ENCODE data around the gene MAPKAPK3.
"Not testable (repeated sequence)": the region's sequence is repeated elsewhere in the genome, so short reads cannot be mapped to it uniquely, and the experiment has no call there.

MAPKAPK3 gene

GRCh38 chr3:50688602-50689001 lies 71.7 kb downstream of the MAPKAPK3 start:
- not testable (repeated sequence) for H3K27me3 ChIP-seq (ENCODE audit: insufficient read depth, low read length); H2BK5ac ChIP-seq (ENCODE audit: low read depth, low read length, poor library complexity); H3K79me2 ChIP-seq (ENCODE audit: control insufficient read depth, insufficient read depth, low read length, poor library complexity); H3K4me2 ChIP-seq (ENCODE audit: low read length); H3K4me1 ChIP-seq (ENCODE audit: control insufficient read depth in 1 of 2, insufficient read depth in 2 of 2, low read length in 2 of 2); H3K27ac ChIP-seq (ENCODE audit: low read depth, low read length); H2BK12ac ChIP-seq (ENCODE audit: low read length); H3K9ac ChIP-seq (ENCODE audit: low read length); H3K14ac ChIP-seq (ENCODE audit: low read length); H2AFZ ChIP-seq (ENCODE audit: insufficient read depth, low read length, poor library complexity); H3K36me3 ChIP-seq (ENCODE audit: control insufficient read depth in 1 of 2, insufficient read depth in 2 of 2, low read length in 2 of 2); H2BK120ac ChIP-seq (ENCODE audit: insufficient read depth, low read length, poor library complexity); H3K18ac ChIP-seq (ENCODE audit: low read length); H2AK5ac ChIP-seq (ENCODE audit: low read length); H3K4ac ChIP-seq (ENCODE audit: low read depth, low read length); H3K9me3 ChIP-seq (ENCODE audit: insufficient read depth, low read depth, low read length); H4K8ac ChIP-seq (ENCODE audit: low read depth, low read length); H3K4me3 ChIP-seq (ENCODE audit: low read depth, low read length); H4K91ac ChIP-seq (ENCODE audit: low read depth, low read length); H3K23ac ChIP-seq (ENCODE audit: low read length); H3K79me1 ChIP-seq (ENCODE audit: low read length); H4K12ac ChIP-seq (ENCODE audit: low read depth, low read length)
- no CpG with 5 or more reads among the region's 4 CpGs for WGBS (ENCODE audit: extremely low coverage, insufficient coverage, insufficient read length)
- DNase-seq, result peak; percentile 73 to 89

- Histone ChIP-seq H3K27ac (ENCODE audit: low read depth, low read length) (no peak overlapping the region), H3K9me3 (ENCODE audit: insufficient read depth, low read depth, low read length) (no peaks in the 10 kb centered on the region), H4K12ac (ENCODE audit: low read depth, low read length) (no peak overlapping the region), H3K18ac (ENCODE audit: low read length) (no peak overlapping the region), H3K4ac (ENCODE audit: low read depth, low read length) (no peak overlapping the region), H3K36me3 (ENCODE audit: control insufficient read depth in 1 of 2, insufficient read depth in 2 of 2, low read length in 2 of 2) (no peaks in the 10 kb centered on the region), H3K9ac (ENCODE audit: low read length) (no peak overlapping the region), H3K4me1 (ENCODE audit: control insufficient read depth in 1 of 2, insufficient read depth in 2 of 2, low read length in 2 of 2) (no peaks in the 10 kb centered on the region), H3K4me3 (ENCODE audit: low read depth, low read length) (no peak overlapping the region), H3K23ac (ENCODE audit: low read length) (no peak overlapping the region), H2AFZ (ENCODE audit: insufficient read depth, low read length, poor library complexity) (no peak overlapping the region), H3K79me2 (ENCODE audit: control insufficient read depth, insufficient read depth, low read length, poor library complexity) (no peaks in the 10 kb centered on the region), H3K27me3 (ENCODE audit: insufficient read depth, low read length) (no peaks in the 10 kb centered on the region), H2BK12ac (ENCODE audit: low read length) (no peak overlapping the region), H4K91ac (ENCODE audit: low read depth, low read length) (no peak overlapping the region), H4K8ac (ENCODE audit: low read depth, low read length) (no peak overlapping the region), H2BK120ac (ENCODE audit: insufficient read depth, low read length, poor library complexity) (no peak overlapping the region), H3K79me1 (ENCODE audit: low read length) (no peaks in the 10 kb centered on the region), H2BK5ac (ENCODE audit: low read depth, low read length, poor library complexity) (no peak overlapping the region), H3K4me2 (ENCODE audit: low read length) (no peak overlapping the region), H2AK5ac (ENCODE audit: low read length) (no peak overlapping the region), H3K14ac (ENCODE audit: low read length) (no peak overlapping the region)
- DNase-seq, result no peak
- WGBS (ENCODE audit: extremely low coverage, insufficient coverage, insufficient read length), result no CpG with 5 or more reads among the region's 6 CpGs
Measured at GRCh38 chr3:50689558-50689957, 72.6 kb downstream of the MAPKAPK3 start.

GRCh38 chr3:50695031-50695430 lies 78.1 kb downstream of the MAPKAPK3 start:
- Histone ChIP-seq H3K36me3 (ENCODE audit: control insufficient read depth in 1 of 2, insufficient read depth in 2 of 2, low read length in 2 of 2) (no peaks in the 10 kb centered on the region), H3K23ac (ENCODE audit: low read length) (no peak overlapping the region), H2AK5ac (ENCODE audit: low read length) (no peak overlapping the region), H3K4me1 (ENCODE audit: control insufficient read depth in 1 of 2, insufficient read depth in 2 of 2, low read length in 2 of 2) (no peaks in the 10 kb centered on the region), H3K9ac (ENCODE audit: low read length) (no peak overlapping the region), H3K79me1 (ENCODE audit: low read length) (no peaks in the 10 kb centered on the region), H2BK120ac (ENCODE audit: insufficient read depth, low read length, poor library complexity) (no peak overlapping the region), H3K27me3 (ENCODE audit: insufficient read depth, low read length) (no peaks in the 10 kb centered on the region), H3K79me2 (ENCODE audit: control insufficient read depth, insufficient read depth, low read length, poor library complexity) (no peaks in the 10 kb centered on the region), H2AFZ (ENCODE audit: insufficient read depth, low read length, poor library complexity) (no peak overlapping the region), H3K27ac (ENCODE audit: low read depth, low read length) (no peak overlapping the region), H3K4ac (ENCODE audit: low read depth, low read length) (no peak overlapping the region), H3K18ac (ENCODE audit: low read length) (no peak overlapping the region), H3K14ac (ENCODE audit: low read length) (no peak overlapping the region), H3K4me2 (ENCODE audit: low read length) (no peak overlapping the region), H3K9me3 (ENCODE audit: insufficient read depth, low read depth, low read length) (no peaks in the 10 kb centered on the region), H3K4me3 (ENCODE audit: low read depth, low read length) (no peak overlapping the region), H2BK5ac (ENCODE audit: low read depth, low read length, poor library complexity) (no peak overlapping the region), H4K8ac (ENCODE audit: low read depth, low read length) (no peak overlapping the region), H4K91ac (ENCODE audit: low read depth, low read length) (no peak overlapping the region), H2BK12ac (ENCODE audit: low read length) (no peak overlapping the region), H4K12ac (ENCODE audit: low read depth, low read length) (no peak overlapping the region)
- DNase-seq, result peak; percentile 61 to 79
- no CpG with 5 or more reads among the region's 2 CpGs for WGBS (ENCODE audit: extremely low coverage, insufficient coverage, insufficient read length)

- no peaks in the 10 kb centered on the region for H3K4me1 ChIP-seq (ENCODE audit: control insufficient read depth in 1 of 2, insufficient read depth in 2 of 2, low read length in 2 of 2)
- no peak for DNase-seq
- no CpG with 5 or more reads among the region's 3 CpGs for WGBS (ENCODE audit: extremely low coverage, insufficient coverage, insufficient read length)
Measured at GRCh38 chr3:50696276-50696675, 79.3 kb downstream of the MAPKAPK3 start.

More at GRCh38 chr3:50696276-50696675, 79.3 kb downstream of the MAPKAPK3 start:
- H3K23ac ChIP-seq (ENCODE audit: low read length), result no peak overlapping the region
- H2BK120ac ChIP-seq (ENCODE audit: insufficient read depth, low read length, poor library complexity), result no peak overlapping the region
- no peak overlapping the region for H2AFZ ChIP-seq (ENCODE audit: insufficient read depth, low read length, poor library complexity)
- H3K36me3 ChIP-seq (ENCODE audit: control insufficient read depth in 1 of 2, insufficient read depth in 2 of 2, low read length in 2 of 2), result no peaks in the 10 kb centered on the region
- no peaks in the 10 kb centered on the region for H3K27me3 ChIP-seq (ENCODE audit: insufficient read depth, low read length)
- no peak overlapping the region for H3K4ac ChIP-seq (ENCODE audit: low read depth, low read length)
- H3K4me3 ChIP-seq (ENCODE audit: low read depth, low read length), result no peak overlapping the region
- H3K4me2 ChIP-seq (ENCODE audit: low read length), result no peak overlapping the region
- no peak overlapping the region for H4K91ac ChIP-seq (ENCODE audit: low read depth, low read length)
- no peaks in the 10 kb centered on the region for H3K79me1 ChIP-seq (ENCODE audit: low read length)
- no peak overlapping the region for H4K8ac ChIP-seq (ENCODE audit: low read depth, low read length)
- no peak overlapping the region for H2AK5ac ChIP-seq (ENCODE audit: low read length)
- H3K79me2 ChIP-seq (ENCODE audit: control insufficient read depth, insufficient read depth, low read length, poor library complexity), result no peaks in the 10 kb centered on the region
- no peak overlapping the region for H3K9ac ChIP-seq (ENCODE audit: low read length)
- H3K18ac ChIP-seq (ENCODE audit: low read length), result no peak overlapping the region
- no peak overlapping the region for H2BK5ac ChIP-seq (ENCODE audit: low read depth, low read length, poor library complexity)
- no peak overlapping the region for H3K27ac ChIP-seq (ENCODE audit: low read depth, low read length)
- no peak overlapping the region for H4K12ac ChIP-seq (ENCODE audit: low read depth, low read length)
- no peak overlapping the region for H2BK12ac ChIP-seq (ENCODE audit: low read length)
- no peak overlapping the region for H3K14ac ChIP-seq (ENCODE audit: low read length)
- no peaks in the 10 kb centered on the region for H3K9me3 ChIP-seq (ENCODE audit: insufficient read depth, low read depth, low read length)
